ENCODE results near the gene METTL16.
"Not testable (repeated sequence)": the region's sequence is repeated elsewhere in the genome, so short reads cannot be mapped to it uniquely, and the experiment has no call there.

DNA sequence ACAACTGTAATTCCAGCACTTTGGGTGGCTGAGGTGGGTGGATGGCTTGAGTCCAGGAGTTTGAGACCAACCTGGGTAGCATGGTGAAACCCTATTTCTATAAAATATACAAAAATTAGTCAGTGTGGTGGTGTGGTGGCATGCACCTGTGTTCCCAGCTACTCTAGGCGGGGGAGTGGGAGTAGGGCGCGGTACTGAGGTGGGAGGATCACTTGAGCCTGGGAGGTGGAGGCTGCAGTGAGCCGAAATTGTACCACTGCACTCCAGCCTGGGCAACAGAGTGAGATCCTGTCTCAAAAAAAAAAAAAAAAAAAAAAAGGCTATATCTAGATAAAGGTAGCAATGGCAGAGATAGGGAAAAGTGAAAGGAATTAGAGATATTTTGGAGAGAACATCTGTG lies 25.0 kb downstream of the METTL16 start:
- not testable (repeated sequence) for TF ChIP-seq POLR2A (IDR thresholded peaks at IDR 0.05); POLR2AphosphoS5 (IDR thresholded peaks at IDR 0.05); CTCF (IDR thresholded peaks at IDR 0.05 in 8 of 11, conservative IDR thresholded peaks at IDR 0.05 in 3 of 11)
